ENCODE data around the gene KCNJ15.
"Not testable (repeated sequence)": the region's sequence is repeated elsewhere in the genome, so short reads cannot be mapped to it uniquely, and the experiment has no call there.

KCNJ15 gene

GRCh38 chr21:38244885-38245869 lies 11.6 kb upstream of the KCNJ15 start:
- peak; percentile 54 for DNase-seq

DNA sequence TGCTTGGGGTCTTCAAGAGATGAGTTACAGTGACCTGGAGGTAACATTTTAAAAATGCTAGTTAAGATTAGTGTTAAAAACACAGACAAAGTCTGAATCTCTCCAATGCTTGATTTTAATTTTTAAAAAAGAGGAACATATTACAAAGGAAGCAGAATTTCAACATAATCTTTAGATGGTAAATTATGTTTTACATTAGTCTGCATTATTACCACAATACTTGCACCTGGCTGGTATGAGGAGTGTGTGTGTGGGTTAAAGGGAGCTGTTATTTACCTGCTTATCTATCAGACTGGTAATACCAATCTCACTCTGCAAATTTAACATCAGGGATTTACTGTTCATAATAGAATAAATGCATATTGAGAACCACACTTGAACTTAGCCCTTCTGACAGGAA lies 10.3 kb upstream of the KCNJ15 start:
- DNase-seq: no peak

GRCh38 chr21:38247054-38247453 lies 9.7 kb upstream of the KCNJ15 start:
- not testable (repeated sequence) for DNase-seq

- DNase-seq: no peak
Observed at GRCh38 chr21:38247738-38248510, 8.9 kb upstream of the KCNJ15 start.

GRCh38 chr21:38249256-38249655 lies 7.5 kb upstream of the KCNJ15 start:
- DNase-seq: no peak

- DNase-seq: no peak
Observed at GRCh38 chr21:38249696-38250278, 7.0 kb upstream of the KCNJ15 start.

DNA sequence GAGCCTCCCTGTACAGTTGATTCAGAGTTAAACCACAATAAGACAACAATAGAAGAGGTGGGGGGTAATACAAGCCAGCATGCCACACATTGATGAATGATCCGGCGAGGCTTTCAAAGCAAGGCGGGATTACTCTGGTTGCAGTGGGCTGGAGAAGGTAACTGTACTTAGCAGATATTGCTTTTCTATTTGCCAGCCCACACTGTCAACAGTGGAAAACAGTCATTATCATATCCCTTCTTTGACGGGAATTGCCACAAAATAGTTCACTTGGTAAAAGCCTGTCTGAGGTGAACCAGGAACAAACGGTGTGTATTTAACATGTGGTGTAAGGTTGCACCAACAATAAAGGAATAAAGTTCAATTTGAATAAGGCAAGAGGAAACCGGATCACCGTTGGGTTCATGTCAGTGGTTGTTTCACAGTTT lies 5.8 kb upstream of the KCNJ15 start:
- no peak for DNase-seq

DNA sequence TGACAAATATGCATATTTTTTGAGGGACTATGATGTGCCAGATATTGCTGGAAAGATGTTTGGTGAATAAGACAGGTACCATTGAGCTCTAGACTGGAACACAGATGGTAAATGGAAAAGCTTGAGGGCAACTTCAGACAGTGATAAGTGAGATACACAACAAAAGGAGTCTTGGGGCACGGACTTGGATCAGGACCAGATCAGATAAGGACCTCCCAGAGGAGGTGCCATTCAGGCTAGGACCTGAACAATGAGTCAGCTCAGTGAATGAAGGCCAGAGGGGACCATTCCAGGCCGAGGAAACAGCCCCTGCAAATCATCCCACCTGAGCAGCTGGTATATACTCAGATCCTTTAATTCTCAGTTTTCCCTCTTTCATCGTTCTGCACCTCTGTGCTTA lies 1.8 kb upstream of the KCNJ15 start:
- DNase-seq: no peak

- no peak for DNase-seq
Observed at GRCh38 chr21:38255571-38256117, 1.1 kb upstream of the KCNJ15 start.

DNA sequence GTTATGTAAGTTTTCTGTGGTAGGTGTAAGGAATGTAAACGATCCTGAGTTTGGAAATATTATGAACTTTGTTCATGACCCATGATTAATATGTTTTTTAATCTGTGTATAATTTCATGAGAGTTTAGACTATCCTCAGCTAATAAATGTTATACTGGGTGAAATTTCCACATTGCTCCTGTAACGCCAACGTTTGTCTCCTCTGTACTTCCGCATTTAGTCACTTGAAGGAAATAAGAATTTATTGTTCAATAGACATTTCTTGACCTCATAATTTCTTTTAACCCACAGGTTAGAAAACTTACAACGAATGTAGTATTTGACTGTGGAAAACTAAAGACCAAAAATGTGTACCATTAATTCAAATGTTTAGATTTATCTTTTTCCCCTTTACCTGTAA lies 876 bp downstream of the KCNJ15 start:
- no peak for DNase-seq

GRCh38 chr21:38258521-38259485 lies 2.0 kb downstream of the KCNJ15 start:
- DNase-seq: no peak

DNA sequence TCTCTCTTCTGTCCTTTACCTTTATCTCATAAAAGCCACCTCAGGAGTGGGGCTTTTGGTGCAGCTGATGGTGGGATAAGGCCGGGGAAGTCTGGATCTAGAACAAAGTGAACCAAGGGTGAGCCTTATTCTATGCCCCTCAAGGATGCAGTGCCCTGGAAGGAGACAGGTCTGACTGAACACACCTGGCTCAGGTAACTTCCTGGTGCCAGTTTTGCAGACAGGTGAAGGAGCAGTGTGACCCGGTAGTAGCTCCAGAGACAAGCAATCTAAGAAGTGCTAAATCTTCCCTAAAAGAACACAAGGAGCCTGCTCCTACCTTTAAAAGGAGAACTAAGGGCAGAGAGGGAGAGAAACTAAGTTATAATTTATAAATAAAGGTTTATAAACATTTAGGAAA lies 2.9 kb downstream of the KCNJ15 start:
- no peak for DNase-seq

- no peak for DNase-seq
Observed at GRCh38 chr21:38260426-38260825, 3.6 kb downstream of the KCNJ15 start.

DNA sequence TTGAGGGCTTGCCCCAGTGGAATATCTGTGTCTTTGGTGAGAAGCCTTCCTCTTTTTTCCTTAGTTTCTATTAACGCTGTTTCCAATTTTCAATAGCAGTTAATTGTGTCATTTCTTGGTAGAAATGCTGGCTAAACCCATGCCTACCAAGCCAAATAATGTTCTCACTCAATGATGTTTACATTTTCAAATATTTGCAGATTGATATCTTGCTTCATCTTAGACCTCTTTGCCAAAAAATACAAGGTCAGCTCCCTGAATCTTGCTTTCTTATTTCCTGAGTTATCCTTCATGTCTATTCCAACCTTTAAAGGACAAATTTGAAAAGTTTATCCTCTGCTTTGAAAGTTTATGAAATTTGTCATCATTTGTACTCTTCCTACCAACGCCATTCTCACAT lies 5.1 kb downstream of the KCNJ15 start:
- DNase-seq: no peak

DNA sequence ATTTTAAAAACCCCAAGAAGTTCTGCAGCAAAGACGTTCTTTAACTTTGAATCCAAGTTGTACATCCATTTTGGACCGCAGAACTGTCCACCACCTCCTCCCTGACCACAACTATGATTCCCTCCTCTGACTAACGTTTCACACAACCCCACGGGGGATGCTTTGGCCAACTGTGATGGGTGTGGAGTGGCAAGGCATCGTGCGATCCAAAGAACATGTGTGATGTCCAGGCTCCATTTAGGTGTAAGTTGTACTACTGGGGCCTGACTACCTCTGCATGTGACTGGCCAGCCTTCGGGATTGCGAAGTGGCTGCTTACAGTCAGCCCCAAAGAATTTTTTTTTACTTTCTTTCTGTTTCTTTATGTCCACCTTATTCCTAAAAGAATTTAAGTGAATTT lies 6.7 kb downstream of the KCNJ15 start:
- no peak for DNase-seq

GRCh38 chr21:38264571-38264970 lies 7.8 kb downstream of the KCNJ15 start:
- no peak for DNase-seq

- DNase-seq: no peak
Observed at GRCh38 chr21:38265166-38265565, 8.4 kb downstream of the KCNJ15 start.

- DNase-seq: no peak
Observed at GRCh38 chr21:38266732-38267131, 9.9 kb downstream of the KCNJ15 start.

- DNase-seq: no peak
Observed at GRCh38 chr21:38267136-38267755, 10.5 kb downstream of the KCNJ15 start.

DNA sequence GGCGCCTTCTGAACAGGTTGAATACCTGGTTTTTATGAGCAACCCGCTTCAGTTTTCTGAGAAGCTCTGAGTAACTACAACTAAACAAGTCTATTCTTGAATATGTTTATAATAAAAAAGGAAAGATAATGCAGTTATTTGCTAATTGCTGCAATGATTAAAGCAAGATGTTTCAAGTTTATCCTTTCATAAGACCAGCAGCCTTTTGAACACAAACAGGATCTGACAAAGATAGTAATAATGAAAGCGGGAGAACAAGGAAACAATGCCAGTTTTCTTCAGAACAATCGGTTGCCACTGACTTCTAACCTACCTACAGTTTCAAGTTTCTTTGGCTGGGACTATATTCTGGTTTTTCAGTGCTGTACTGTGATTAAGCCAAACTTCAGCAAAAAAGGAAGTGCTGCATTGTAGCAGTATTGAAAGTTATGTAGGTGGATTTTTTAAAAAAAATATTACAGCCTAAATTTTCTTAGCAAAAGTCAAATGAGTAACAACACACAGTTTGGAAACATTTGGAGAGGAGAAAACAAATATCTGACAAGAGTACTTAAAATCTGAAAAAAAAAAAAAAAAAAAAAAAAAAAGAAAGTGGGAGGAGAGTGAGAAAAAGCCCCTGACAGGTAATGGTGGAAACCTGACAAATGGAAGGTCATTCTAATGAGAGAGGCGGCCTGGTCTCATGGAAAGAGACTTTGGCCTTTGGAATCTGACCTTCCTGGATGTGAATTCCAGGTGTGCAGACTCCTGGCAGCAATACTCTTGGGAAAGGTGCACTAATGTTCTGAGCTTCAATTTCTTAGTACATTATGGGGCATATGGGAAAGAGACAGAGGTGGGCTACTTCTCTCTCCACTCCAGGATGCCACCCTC lies 11.4 kb downstream of the KCNJ15 start:
- no peak for DNase-seq
